Measurements from ENCODE around the gene VCPKMT. TPM values are rescaled to one million over a fixed set of nuclear protein-coding genes. Genes with fewer than 3 reads are reported as not detected.
"Not testable (repeated sequence)": the region's sequence is repeated elsewhere in the genome, so short reads cannot be mapped to it uniquely, and the experiment has no call there.

The VCPKMT gene
- polyA plus RNA-seq, 5 donors: 14.0 to 20.3 (median 17.9) TPM

GRCh38 chr14:50094056-50094755 is 22.2 kb downstream of the VCPKMT start:
- DNase-seq: no peak

DNA sequence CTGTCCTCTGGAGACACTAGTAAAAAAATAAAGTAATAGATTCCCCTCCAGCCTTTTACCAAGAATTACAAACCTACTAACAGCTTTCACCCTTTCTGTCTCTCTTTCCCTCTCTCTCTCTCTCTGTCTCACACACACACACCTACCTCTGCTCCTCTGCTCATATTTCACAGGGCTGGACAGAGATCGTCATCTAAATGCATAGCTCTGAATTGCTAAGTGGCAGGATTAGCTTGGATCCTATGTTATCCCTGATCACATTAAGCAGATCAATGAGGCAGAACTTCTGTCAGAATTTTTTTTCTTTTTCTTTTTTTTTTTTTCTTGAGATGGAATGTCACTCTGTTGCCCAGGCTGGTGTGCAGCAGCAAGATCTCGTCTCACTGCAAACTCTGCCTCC is 22.9 kb downstream of the VCPKMT start:
- DNase-seq: no peak

GRCh38 chr14:50092006-50092555 is 24.3 kb downstream of the VCPKMT start:
- no peak for DNase-seq

DNA sequence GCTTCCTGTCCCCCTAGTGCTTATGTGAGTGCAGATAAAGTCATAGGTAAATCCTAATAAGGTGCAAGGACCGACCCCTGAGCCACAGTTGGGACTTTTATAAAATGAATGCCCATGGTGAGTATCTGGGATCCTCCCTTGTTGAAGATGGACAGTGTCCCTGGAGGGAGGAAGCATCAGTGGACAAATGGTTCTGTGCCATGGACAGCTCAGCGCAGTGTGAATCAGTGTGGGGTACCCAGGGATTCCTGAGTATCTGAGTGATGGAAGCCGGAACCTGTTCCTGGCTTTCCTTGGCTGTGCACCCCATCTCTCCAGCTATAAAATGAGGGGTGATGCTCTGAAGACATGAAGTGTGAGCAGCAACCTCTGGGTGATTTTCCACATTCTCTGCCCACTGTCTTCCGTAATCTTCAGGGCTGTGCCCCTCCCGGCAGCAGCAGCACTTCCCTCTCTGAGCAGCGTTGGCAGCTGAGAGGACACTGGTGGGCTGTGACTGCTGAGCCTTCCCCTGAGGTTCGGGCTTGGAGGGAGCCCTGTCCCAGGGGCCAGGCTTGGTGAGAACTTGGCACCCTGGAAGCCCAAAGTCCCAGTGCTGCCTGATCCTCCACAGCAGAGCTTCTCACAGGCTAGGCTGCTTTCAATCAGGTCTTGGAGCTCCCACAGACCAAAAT is 25.0 kb downstream of the VCPKMT start:
- DNase-seq: no peak

- DNase-seq: no peak
Observed at GRCh38 chr14:50089208-50089607, 27.2 kb downstream of the VCPKMT start.

GRCh38 chr14:50088731-50089130 is 27.6 kb downstream of the VCPKMT start:
- DNase-seq: no peak

DNA sequence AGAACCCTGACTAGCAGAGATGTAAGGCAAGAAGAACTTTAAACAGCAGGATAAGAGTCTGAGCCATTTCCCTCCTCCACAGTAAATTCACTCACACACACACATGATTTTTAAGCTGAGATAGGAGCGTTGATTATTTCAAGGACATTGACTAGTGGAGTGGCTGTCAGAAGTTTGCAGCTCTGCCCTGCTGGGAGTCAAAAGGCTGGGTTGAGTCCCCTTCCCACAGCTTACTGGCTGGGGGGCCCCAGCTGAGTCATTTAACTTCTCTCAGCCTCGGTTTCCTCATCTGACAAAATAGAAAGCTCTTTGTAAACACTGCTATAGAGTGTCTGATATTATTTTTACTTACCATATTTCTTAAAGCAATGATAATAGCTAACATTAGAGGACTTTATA is 28.3 kb downstream of the VCPKMT start:
- no peak for DNase-seq

DNA sequence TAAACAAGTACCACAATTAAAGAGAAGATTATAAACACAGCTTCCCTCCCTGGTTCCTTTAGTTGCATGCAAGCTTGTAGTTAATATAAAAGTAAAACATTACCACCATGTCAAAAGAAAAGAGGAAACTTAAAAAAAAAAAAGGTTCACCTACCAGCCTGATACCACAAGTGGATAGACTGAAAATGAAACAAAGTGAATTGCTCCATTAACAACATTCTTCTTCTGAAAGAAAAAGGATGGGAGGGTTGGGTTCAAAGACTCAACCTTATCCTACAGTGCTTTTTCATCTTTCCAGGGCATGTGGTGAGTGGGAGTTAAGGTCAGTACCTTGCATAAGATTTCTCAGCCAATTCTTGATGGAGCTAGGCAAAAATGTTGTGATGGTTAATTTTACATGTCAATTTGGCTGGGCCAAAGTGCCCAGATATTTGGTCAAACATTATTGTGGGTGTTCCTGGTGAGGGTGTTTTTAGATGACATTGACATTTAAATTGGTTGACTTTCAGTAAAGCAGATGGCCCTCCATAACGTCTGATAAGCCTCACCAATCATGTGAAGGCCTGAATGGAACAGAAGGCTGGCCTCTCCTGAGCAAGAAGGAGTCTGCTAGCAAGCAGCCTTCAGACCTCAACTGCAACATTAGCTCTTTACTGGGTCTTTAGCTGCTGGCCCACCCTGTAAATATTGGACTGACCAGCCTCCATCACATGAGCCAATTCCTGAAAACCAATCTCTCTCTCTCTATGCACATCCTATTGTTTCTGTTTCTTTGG is 28.8 kb downstream of the VCPKMT start:
- DNase-seq: no peak

DNA sequence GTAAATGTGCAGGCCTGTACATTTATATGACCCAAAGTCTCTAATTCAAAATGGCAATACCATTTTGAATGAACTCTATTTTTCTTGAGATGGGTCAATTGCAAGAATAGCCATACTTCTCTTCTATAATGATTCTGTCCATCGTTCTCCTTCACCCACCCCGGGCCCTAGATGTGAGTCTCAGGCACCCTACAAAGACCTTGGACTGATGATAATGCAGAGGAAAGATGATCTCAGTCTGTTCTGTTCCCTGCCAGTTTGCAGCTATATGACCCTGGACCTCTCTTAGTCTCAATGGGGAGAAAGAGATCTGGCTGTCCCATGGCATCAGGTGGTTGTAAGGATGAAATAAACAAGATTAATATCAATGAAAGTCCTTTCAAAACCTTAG is 30.1 kb downstream of the VCPKMT start:
- DNase-seq: no peak

GRCh38 chr14:50085570-50086320 is 30.6 kb downstream of the VCPKMT start:
- DNase-seq: no peak

GRCh38 chr14:50084666-50085065 is 31.7 kb downstream of the VCPKMT start:
- no peak for DNase-seq

DNA sequence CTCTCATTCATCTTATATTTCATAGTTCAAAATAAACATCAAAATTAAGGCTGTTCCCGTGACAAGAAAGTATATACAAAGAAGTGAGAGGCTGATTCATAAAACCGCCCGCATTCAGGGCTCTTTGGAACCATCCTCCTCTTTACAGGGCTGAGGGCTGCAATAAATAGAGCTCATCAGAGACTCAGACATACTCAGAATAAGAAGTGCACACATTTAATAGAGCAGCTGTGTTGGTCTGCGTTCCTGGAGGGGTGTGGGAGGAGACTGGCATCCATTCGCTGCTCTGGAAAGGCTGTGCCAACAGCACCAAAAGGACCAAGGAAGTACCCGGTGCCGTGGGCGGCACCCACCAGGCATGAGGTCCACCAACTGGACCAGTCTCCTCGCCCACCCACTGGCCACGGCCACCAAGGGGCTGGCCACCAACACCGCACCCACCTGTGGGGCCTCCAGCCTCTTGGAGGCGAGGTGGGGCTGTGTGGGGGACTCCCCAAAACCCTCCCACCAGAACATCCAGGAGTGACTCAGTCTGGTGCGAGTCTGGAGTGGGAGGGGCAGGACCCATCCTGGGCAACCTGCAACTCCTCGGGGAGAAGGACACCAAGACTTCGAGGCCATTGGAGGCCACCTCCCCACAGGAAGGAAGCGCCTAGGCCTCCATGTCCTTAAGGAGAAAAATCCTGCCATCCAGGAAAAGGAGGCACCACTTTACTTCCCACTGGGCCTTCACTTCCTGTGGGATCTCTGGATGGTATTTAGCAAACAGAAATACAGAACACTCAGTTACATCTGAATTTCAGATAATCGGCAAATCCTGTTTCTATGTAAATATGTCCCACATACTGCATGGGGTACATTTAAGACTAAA is 32.7 kb downstream of the VCPKMT start:
- no peak for DNase-seq

DNA sequence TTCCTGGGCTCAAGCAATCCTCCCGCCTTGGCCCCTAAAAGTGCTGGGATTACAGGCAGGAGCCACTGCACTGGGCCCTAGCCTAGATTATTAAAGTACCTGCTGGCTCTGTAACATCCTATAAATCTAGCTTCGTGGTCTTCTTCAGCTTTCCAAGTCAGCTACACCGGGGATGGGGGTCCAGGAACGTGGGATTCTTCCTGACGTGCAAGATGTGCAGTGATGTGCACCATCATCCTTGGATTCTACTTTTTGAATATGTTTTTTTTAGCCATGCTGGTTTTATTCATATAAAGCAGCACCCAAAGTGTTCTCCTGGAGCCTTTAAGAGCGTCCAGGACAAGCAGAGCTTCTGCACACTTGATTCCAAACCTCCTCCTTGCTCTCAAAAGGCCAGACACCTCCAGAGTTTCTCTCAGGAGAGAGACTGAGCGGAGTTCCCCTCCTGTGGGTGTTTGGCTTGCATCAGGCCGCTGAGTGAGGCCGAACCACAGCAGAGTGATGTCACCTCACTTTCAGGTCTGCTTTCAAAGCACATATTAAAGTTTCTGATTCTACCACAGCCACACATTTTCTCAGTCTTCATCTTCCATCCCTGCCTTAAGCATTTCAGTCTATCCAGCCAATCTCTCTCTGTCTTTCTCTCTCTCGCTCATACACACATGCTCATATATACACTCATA is 33.4 kb downstream of the VCPKMT start:
- DNase-seq: no peak

DNA sequence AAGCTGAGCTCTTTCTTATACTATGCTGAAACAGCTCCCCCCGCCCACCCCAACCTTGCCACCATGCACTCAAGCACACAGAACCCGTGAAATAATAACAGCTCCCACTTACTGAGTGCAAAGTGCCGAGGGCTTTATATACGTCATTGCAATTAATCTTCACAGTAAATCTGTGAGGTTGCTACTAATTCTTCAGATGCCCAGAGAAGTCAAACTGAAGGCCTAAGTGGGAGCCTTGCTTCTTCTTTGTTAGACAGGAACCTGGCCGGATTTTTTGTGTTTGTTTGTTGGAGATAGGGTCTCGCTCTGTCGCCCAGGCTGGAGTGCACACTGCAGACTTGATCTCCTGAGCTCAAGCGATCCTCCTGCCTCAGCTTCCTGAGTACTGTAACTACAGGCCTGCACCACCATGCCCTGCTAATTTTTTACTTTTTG is 34.0 kb downstream of the VCPKMT start:
- DNase-seq: no peak

DNA sequence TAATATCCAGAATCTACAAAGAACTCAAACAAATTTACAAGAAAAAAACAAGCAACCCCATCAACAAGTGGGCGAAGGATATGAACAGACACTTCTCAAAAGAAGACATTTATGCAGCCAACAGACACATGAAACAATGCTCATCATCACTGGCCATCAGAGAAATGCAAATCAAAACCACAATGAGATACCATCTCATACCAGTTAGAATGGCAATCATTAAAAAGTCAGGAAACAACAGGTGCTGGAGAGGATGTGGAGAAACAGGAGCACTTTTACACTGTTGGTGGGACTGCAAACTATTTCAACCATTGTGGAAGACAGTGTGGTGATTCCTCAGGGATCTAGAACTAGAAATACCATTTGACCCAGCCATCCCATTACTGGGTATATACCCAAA is 37.3 kb downstream of the VCPKMT start:
- not testable (repeated sequence) for DNase-seq

DNA sequence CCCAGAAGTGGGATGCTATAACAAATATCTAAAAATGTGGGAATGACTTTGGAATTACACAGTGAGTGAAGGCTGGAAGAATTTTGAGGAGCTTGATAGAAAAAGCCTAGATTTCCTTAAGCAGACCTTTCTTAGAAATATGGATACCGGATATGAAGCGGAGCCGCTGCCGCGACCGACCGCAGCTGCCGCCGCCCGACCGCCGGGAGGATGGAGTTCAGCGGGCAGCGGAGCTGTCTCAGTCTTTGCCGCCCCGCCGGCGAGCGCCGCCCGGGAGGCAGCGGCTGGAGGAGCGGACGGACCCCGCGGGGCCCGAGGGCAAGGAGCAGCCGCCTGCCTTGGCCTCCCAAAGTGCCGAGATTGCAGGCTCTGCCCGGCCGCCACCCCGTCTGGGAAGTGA is 42.7 kb downstream of the VCPKMT start:
- not testable (repeated sequence) for DNase-seq

GRCh38 chr14:50072395-50072794 is 44.0 kb downstream of the VCPKMT start:
- no peak for DNase-seq

GRCh38 chr14:50070840-50071548 is 45.4 kb downstream of the VCPKMT start:
- no peak for DNase-seq

DNA sequence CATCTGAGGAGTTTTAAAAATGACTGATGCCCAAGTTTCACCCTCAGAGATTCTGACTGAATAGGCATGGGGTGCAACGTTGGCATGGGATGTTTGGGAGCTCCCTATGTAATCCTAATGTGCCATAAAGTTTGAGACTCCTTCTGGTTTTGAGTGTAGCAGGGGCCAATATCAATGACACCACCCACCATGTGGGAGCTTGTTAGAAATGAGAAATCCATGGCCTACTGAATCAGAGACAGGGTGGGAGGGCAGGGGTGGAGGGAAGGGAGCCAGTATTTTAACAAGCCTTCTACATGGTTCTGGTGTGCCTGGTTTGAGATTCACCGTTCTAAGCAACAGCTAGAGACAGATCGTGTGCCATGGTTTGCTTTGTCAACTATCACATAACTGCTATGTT is 46.1 kb downstream of the VCPKMT start:
- no peak for DNase-seq

All from right lung (tissue), 5 donors.